ENCODE results near the gene HOXA9.

HOXA9 gene

GRCh38 chr7:27165089-27165995 is at the start of gene HOXA9:
TSS of gene HOXA9 (minus strand) at chr7:27165537. CDS start at chr7:27165457, 80 bp downstream.
- DNase-seq (ENCODE audit: low read depth in 2 of 2), result no peak

DNA sequence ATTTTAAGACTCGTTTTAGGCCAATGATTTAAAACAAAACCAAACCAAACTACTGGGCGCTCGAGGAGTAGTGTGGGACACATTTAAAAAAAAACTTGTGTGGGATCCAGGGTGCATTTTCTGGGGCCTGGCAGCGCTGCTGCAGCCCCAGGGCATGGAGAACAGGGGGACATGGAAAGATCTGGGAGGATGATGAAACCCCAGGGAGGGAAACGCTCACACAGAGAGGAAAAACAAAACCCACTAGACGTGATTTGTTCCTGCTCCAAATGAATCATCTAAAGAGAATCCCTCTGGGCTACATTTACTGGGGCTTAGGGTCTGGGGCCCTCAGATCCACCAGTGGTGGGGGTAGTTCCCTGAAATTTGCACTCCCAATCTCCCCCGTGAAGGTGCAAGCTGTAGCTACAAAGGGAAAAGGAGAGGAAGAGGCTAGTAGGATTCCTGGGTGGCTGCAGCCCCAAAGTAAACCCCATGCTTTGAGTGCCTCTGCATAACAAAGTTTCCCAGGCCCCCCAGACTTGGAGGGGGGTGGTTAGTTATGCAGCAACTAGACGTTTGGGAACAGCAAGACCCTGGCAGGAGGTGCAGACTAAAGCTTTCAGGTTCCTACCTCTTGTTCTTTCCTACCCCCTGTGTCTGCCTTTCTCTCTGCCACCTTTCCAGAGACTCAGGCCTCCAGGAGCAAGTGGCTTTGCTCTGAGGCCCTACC is 49.1 kb upstream of the HOXA9 start:
- DNase-seq (ENCODE audit: low read depth in 2 of 2), result no peak

- DNase-seq (ENCODE audit: low read depth in 2 of 2), result no peak
Measured at GRCh38 chr7:27213433-27214238, 48.3 kb upstream of the HOXA9 start.

DNA sequence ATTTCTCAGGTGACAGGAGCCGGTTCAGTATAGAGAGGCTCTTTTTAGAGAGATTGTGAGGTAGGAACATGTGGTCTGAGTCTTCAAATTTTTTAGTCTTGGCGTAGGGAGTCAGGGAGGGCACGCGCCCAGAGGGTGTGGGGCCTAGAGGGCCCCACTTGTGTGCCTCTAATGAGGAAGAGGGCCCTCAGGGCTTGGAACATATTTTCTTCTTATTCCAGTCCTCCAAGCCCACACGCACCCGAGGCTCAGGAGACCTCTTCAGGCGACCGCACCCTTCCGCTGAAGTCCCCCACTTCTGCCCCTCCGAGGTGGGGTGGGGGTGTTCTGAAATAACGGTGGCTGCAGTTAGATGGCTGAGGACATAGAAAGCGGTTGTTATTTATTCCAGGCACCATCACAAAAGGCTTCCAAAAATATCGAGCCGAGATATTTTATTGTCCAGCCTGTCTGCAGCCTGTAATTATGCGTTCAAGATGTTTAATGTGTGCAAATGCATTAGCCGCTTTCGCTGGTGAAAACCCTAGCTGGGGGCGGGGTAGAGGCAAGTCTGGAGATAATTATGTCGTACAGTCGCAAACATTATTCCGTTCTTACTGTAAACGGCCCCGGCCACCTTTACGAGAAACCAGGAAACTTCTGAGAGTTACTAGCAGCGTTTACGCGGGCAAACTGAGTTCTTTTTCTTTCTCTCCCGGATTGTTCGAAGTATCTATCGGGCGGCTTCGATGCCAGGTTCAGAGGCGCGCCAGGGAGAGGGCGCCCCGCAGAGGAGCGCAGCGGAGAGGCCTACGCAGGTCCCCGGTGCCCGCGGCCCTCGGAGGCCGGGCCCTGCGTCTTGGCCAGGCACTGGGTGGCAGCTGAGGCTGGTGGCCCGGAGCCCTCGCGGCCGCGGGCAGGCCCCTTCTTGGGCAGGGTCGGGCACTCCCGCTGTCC is 47.4 kb upstream of the HOXA9 start:
- DNase-seq (ENCODE audit: low read depth in 2 of 2), result no peak

GRCh38 chr7:27211764-27212204 is 46.4 kb upstream of the HOXA9 start:
- no peak for DNase-seq (ENCODE audit: low read depth in 2 of 2)

- DNase-seq (ENCODE audit: low read depth in 2 of 2), result no peak
Measured at GRCh38 chr7:27211084-27211446, 45.7 kb upstream of the HOXA9 start.

DNA sequence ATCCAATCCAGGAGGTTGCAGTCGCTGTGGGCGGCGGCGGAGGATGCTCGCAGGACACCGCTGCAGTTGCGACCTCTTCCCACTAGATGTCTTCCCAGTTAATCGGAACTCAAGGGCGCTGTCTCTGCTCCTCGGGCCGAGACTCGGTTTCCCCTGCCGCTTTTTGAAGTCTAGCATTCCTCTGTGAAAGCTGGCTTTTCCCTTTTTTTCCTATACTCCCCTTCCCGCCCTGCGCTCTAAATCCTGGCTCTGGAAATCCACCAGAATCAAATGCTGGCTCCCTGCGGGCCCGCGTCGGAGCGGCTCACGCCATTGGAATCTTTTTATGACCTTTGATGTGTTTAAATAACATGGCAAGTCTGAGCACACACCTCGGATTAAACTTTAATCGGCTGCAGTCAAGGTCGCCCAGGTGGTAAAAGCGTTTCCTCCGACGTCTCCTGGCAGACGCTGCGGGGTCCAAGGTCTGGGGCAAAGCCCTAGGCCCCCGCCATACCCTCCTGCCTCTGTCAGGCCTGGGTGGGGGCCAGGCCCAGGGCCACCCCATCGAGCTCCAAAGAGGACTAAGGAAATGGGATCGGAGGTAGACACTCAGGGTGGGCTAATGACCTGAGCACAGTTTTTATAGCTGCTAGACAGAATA is 45.2 kb upstream of the HOXA9 start:
- DNase-seq (ENCODE audit: low read depth in 2 of 2), result no peak

DNA sequence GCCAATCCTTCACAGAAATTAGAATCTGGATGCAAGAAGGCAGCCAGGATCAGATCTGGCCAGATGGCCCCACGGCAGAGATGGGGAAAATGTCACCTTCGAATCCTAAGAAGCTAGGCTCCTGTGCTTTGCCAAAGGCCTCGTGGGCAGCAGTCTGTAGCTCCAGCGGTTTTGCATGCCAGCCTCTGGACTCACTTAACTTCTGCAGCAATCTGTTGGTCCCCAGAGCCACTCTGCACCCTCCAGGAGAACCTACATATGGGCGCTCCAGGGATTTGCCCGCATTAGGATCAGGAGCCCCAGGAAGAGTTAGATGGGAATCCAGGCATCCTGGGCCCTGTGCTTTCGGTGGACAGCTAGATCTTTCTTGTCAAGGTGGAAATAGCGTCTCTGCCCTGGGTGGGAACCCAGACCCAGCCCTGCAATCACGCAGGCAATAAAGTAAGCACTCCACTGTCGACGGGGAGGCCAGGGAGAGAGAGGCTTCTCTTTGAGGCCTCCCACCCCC is 44.6 kb upstream of the HOXA9 start:
- DNase-seq (ENCODE audit: low read depth in 2 of 2), result no peak

- no peak for DNase-seq (ENCODE audit: low read depth in 2 of 2)
Measured at GRCh38 chr7:27208998-27209397, 43.7 kb upstream of the HOXA9 start.

DNA sequence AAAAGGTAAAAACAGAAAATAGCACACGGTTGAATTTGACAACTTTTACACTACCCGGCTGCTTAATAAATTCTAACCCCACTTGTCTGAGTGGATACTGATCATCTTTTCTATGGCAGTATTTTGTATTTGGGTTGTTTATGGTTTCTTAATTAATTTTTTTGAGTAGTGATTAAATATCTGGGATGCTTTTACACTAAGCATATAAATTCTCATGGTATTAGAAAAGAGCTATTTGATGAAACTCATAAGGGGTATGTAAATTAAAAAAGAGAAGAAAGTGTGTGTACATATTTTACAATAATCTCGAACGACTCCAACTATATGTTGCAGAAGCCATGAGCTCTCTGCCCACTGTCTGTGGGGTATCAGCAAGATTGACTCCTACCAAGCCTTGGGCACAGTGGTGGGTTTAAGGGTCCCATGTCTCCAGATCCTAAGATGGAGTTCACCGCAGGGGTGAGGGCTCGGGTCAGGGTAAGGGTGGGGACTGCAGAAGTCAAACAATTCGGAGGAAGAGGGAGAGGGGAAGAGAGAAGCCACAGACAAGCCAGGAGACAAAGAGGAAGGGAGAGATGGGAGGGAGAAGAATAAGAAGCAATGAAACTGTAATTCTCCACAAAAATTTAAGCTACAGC is 42.1 kb upstream of the HOXA9 start:
- DNase-seq (ENCODE audit: low read depth in 2 of 2), result no peak

DNA sequence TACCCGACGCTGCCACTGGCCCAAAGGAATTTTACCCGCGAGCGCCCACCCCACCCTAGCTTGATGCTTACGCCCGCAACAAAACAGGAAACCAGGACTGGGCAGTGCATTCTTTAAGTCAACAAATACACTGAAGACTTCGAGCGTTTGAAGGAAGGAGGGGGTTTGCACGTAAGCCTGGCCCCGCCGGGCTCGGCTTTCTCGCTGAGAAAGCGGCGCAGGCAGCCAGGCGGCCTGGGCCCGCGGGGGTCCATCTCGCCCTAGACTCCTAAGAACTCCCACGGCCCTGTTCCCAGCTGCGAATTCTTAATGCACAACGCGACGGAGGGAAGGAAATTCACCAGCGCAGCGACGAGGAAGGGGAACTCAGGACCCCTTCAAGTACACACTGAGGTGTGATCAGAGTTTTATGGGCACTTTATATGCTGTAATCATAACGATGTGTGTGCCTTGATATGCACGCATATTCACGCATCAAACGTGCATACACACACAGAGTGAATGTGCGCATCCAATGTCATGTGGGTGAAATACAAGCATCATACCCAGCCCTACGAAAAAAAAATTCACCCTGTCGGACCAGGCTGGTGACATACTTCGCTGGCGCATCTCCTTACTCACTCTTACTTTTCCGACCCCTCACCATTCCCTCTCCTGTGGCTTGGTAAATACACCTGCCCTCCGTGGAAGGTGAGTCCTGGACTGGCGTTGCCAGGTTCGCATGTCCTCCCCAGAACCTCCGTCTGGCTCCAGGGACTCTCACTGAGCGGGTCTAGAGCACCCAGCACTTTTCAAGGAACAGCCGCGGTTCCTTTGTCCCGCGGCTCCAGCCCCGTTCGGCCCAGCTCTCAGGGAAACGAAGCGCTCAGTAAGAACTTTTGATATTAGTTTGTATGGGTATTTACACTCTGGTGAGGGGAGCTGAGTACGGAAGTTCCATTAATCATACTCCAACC is 40.3 kb upstream of the HOXA9 start:
- no peak for DNase-seq (ENCODE audit: low read depth in 2 of 2)

- DNase-seq (ENCODE audit: low read depth in 2 of 2), result no peak
Measured at GRCh38 chr7:27204851-27205322, 39.5 kb upstream of the HOXA9 start.

DNA sequence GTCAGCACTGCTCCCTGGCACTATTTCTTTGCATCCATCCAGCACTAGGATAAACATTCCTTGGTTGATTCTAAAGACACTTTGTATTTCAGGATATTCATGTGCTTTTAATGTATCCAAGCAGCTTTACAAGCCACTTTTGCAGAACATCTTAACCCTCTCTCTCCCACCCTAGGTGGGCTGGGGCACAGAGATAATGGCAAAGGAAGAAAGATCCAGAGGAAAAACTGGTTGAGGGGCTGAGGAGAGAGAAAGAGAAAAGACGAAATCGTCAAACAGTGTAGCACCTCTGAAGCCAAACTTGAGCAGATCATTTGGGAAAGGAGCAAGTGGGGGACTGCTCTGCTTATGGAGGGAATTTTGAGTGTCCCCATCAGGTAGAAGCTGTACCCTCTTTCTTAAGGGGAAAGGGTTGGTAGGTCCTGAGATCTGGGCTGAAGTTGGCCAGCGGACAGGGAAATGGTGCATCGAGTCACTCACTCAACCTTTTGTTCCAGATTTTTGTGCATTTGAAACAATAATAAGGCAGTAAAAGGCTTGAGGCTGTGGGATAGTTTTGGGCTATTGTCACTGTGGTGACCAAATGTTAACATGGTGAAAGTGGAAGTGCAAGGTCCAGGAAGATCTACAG is 38.7 kb upstream of the HOXA9 start:
- DNase-seq (ENCODE audit: low read depth in 2 of 2), result no peak

DNA sequence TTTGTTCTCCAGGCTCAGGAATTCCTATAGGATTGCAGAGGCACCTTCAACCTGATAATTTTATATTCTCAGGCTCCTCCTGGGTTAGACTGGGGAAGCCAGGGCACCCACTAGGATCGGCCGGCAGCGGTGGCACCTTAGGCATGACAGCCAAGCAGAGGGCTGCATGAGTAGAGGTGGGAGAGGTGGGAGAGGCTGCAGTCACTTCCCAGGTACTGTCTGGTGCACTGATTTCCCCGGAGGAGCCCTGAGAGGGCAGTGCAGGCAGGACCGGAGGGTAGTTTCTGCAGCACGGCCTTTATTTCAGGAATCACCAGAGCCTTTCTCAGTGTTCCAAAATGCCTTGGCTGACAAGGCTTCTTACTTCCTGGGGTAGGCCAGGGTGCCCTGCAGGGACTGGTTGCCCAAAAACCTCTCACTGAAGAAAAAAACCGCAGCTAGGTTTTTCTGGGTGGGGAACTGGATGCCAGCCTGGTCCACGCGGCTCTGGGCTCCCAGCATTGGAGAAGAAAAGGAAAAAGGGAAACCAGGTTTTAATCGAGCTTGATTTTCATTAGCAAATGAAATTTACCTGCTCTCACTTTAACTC is 38.1 kb upstream of the HOXA9 start:
- no peak for DNase-seq (ENCODE audit: low read depth in 2 of 2)

GRCh38 chr7:27202862-27203134 is 37.5 kb upstream of the HOXA9 start:
- DNase-seq (ENCODE audit: low read depth in 2 of 2), result no peak

DNA sequence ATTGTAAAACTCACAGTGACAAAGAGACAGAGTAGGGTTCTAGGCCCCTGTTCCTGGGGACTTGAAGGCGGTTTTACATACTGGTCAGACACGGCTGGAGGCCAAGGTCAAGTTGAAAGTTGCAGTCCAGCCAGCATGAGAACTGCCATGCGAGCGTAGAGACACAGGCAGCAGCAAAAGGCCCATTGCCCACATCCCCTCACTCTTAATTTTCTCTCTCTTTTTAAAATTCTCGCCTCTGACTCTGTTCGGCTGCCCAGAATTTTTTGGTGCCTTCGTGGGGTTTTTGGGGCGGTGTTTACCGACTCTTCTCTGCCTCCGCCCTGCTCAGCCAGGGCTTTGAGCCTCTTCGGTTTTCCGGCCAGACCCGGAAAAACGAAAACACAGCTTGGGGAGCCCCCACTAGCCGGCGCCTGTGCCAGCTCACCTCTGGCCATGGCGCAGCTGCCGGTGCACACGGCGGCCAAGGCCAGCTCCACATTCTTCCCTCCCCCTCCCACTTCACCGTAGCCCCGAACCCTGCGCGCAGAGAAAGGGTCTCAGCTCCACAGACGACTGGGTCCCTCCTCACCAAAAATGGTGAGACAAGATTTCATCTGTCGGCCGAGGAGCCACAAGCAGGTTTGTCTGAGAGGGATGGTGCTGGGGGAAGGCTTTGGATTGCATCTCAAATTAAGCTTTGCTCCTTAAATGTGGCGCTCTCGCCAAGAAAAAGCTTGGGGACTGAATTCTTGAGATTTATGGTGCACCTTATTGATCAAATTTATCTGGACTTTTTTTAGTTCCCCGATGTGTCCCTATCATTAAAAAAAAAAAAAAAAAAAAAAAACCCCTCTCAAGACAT is 36.9 kb upstream of the HOXA9 start:
- DNase-seq (ENCODE audit: low read depth in 2 of 2), result no peak

DNA sequence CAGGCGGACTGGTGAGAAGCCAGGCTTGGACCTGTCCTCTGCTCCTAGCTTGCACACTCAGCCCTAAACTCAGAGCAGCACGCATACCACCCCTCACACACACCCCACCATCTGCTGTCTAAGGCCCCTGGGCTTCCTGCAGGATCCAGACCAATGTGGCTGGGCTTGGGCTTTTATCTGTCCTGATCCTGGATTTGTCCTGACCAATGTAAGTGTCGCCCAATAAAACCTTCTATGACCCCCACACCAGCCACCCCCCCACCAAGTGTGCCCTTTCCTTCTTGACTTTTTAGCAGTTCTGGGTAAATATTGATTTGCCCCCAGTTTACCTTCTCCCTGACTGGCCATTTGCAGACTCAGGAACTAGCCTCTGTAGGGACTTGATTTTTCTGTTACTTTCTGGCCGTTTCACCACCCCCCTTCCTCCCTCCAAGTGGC is 36.3 kb upstream of the HOXA9 start:
- DNase-seq (ENCODE audit: low read depth in 2 of 2), result no peak
